Jurkat, Clone E6-1 (cell line): ENCODE results near the gene COBL.
A peak's percentile ranks its signal among the peaks of the same experiment; 100 is the strongest.

Source experiments
- DNase-seq: peaks from one replicate; pipeline ENCODE4 v3.0.0-alpha.2; 2011; ENCODE audit warnings: low read depth, low spot score
- H3K4me3 ChIP-seq: 2 replicates; pipeline ENCODE4 v1.5.1; 2011; ENCODE audit warnings: mild to moderate bottlenecking, low read length, control low read depth, moderate library complexity

The COBL gene

DNA sequence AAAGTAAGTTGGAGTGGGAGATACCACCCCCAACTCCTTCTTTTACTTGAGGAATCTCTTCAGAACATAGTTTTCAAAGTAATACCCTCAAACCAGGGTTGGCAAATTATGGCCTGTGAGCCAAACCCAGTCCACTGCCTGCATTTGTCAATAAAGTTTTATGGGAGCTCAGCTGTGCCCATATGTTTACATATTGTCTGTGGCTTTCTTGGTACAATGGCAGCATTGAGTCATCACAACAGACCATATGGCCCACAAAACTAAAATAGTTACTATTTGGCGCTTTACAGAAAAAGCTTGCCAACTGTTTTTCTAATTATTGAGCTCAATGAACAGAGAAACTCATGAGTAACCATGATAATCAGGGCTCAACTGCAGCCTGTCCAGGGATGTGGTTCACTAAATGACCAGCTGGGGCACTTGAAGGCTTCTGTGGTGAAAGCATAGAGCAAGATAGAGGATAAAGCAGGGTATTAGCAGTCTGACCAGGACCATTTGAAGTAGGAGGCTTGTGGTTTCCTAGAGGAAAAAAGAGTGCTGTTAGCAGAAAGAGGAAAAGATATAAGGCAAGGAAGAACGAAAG, 337.9 kb downstream of the COBL start:
- DNase-seq, result no peak
- H3K4me3 ChIP-seq, result no peak overlapping the region

DNA sequence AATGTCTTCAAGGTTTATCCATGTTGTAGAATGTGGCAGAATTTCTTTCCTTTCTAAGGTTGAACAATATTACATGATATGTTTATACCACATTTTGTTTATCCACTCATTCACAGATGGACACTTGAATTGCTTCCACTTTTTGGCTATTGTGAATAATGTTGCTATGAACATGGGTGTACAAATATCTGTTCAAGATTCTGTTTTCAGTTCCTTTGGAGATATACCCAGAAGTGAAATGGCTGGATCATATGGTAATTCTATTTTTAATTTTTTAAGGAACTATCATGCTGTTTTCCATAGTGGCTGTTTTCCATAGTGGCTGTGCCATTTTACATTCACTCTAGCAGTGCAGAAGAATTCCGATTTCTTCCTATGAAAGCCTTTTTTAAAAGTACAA, 339.2 kb downstream of the COBL start:
- H3K4me3 ChIP-seq, result no peak overlapping the region
- DNase-seq, result no peak

DNA sequence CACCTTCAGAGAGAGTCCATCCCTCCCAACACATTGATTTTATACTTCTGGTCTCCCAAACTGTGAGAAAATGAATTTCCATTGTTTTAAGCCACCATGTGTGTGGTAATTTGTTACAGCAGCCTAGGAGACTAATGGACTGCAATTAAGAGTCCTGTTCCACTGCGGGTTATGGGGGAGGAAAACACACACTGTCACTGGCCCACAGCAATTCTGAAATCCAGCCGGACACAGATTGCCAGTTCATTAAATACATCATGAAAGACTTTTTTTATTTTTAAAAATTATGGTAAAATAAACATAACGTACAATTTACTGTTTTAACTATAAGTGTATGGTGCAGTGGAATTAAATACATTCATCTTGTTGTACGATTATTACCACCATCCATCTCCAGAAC, 340.5 kb downstream of the COBL start:
- no peak for DNase-seq
- H3K4me3 ChIP-seq, result no peak overlapping the region

DNA sequence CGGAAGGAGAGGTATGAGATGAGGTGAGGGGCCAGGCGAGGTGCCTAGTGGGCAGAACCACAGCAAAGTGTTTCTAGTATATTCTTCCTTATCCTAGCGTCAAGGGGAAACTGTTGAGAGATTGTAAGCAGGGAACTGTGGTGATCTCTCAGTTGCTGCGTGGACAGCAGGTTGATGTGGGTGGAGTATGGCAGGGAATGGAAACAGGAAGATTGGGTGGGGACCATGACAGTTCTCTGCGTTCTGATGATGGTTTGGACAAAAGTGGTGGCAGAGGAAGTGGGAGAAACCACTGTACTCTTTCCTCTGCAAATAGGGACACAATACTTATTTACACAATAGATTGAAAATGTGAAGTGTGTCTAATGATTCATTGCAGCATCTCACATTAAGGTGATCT, 342.4 kb downstream of the COBL start:
- no peak overlapping the region for H3K4me3 ChIP-seq
- peak; percentile 14 for DNase-seq

DNA sequence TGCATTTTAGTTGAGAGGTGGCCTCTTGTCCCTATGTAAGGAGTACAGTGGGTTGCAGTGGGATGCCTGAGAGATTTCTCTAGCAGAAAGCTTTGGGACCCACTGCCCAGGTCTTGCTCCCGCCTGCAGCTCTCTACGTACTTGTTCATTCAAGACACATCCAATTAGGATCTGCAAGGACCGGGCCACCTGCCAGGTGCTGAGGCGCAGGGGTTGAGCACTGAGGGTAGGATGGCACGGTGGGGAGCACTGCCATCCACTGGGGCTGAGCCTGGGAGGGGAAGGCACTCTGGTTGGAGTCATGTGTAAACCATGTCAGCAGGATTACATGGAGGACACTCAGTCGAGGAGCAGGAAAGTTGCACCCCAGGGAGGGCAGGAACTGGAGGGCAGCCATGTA, 342.8 kb downstream of the COBL start:
- DNase-seq, result no peak
- H3K4me3 ChIP-seq, result no peak overlapping the region

DNA sequence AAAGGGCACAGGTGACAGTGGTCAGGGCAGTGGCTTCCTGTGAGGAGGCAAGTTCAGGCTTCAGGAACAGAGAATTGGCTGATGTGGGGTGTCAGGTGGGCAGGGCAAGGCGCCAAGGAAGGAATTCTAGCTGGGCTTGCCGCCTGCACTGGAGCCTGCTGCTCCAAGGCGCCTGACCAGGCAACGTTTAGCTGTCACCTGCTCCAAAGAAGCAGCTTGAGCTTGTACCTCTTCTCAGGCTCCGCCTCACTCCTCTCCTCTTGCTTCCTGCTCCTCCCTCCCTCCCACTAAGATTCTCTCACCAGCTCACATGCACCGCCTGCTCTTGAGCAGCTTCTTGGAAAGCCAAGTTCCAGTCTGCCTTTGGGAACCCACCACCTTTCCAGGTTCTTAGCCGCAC, 346.5 kb downstream of the COBL start:
- DNase-seq, result no peak
- no peak overlapping the region for H3K4me3 ChIP-seq
